NT2/D1 (cell line): ENCODE measurements around the gene FAM200A.
"Not testable (repeated sequence)": the region's sequence is repeated elsewhere in the genome, so short reads cannot be mapped to it uniquely, and the experiment has no call there.

Experiments used
- DNase-seq: peaks from one replicate; pipeline ENCODE4 v3.0.0-alpha.2; 2011; ENCODE audit warnings: low read depth, low spot score
- H3K27me3 ChIP-seq: 2 replicates; pipeline ENCODE4 v1.6.0; 2011; ENCODE audit warnings: mild to moderate bottlenecking; ENCODE audit not compliant: insufficient read length, insufficient read depth
- H3K36me3 ChIP-seq: 2 replicates; pipeline ENCODE4 v1.6.1; 2011; ENCODE audit warnings: mild to moderate bottlenecking, low read length, mixed read lengths; ENCODE audit not compliant: insufficient read depth, insufficient read length
- H3K4me1 ChIP-seq: 2 replicates; pipeline ENCODE4 v1.5.1; 2011; ENCODE audit not compliant: insufficient read depth, insufficient read length
- H3K4me3 ChIP-seq: 2 replicates; pipeline ENCODE4 v1.5.1; 2011; ENCODE audit warnings: low read depth; ENCODE audit not compliant: insufficient read length
- H3K9ac ChIP-seq: 2 replicates; pipeline ENCODE4 v1.6.0; 2011; ENCODE audit warnings: low read depth; ENCODE audit not compliant: insufficient read length
- H3K9me3 ChIP-seq: 2 replicates; pipeline ENCODE4 v1.5.1; 2011; ENCODE audit warnings: mild to moderate bottlenecking, low read length; ENCODE audit not compliant: insufficient read depth
- SUZ12 ChIP-seq: IDR thresholded peaks from 2 replicates; pipeline ENCODE4 v1.6.1; 2011; ENCODE audit not compliant: insufficient read length, insufficient read depth; ENCODE audit errors: extremely low read depth
- YY1 ChIP-seq: IDR thresholded peaks from 2 replicates; pipeline ENCODE4 v1.6.1; 2011; ENCODE audit not compliant: insufficient read length, insufficient read depth
- ZNF274 ChIP-seq: IDR thresholded peaks from 2 replicates; pipeline ENCODE4 v1.6.1; 2011; ENCODE audit warnings: mild to moderate bottlenecking, low read depth, low read length

The FAM200A gene

GRCh38 chr7:99579956-99580777 lies 28.3 kb upstream of the FAM200A start:
- H3K4me1 ChIP-seq: no peaks in the 10 kb centered on the region
- H3K36me3 ChIP-seq: no peaks in the 10 kb centered on the region
- DNase-seq: peak; percentile 49
- TF ChIP-seq YY1: no peak
- TF ChIP-seq SUZ12: no peak
- H3K27me3 ChIP-seq: no peaks in the 10 kb centered on the region
- H3K4me3 ChIP-seq: peak overlapping the region; percentile 54
- H3K9me3 ChIP-seq: no peaks in the 10 kb centered on the region
- peak overlapping the region; percentile 82 for H3K9ac ChIP-seq

- no peaks in the 10 kb centered on the region for H3K27me3 ChIP-seq
- TF ChIP-seq SUZ12 (no peak), ZNF274 (no peak), YY1 (no peak)
- H3K4me3 ChIP-seq: peak overlapping the region; percentile 54
- no peak for DNase-seq
- H3K4me1 ChIP-seq: no peaks in the 10 kb centered on the region
- H3K36me3 ChIP-seq: peaks cover 7% of the 10 kb centered on the region
- H3K9me3 ChIP-seq: no peaks in the 10 kb centered on the region
- peak overlapping the region; percentile 82 for H3K9ac ChIP-seq
Observed at GRCh38 chr7:99579281-99579955, 27.5 kb upstream of the FAM200A start.

DNA sequence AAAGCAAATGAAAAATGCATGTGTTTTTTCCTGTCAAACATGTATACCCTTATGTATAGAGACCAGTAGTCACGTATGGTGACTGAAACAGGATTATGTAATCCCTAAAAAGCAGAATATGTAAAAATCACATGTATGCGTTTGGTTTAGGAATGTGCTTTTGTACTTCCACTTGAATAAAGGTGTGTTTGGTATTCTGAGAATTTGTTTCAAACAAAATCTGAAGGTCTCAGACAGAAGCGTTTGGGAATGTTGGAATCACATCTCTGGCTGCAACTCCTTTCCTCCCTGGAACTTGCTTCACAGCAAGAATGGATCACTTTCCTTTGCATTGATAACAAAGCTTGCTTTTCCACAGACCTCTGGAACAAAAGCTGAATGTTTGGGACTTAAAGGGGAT lies 24.3 kb upstream of the FAM200A start:
- no peak for TF ChIP-seq SUZ12
- TF ChIP-seq YY1: no peak
- no peak for TF ChIP-seq ZNF274
- H3K4me3 ChIP-seq: no peak overlapping the region
- H3K9me3 ChIP-seq: no peaks in the 10 kb centered on the region
- H3K36me3 ChIP-seq: peaks cover 37% of the 10 kb centered on the region
- H3K4me1 ChIP-seq: no peaks in the 10 kb centered on the region
- no peak overlapping the region for H3K9ac ChIP-seq
- no peak for DNase-seq
- H3K27me3 ChIP-seq: no peaks in the 10 kb centered on the region

GRCh38 chr7:99573257-99573656 lies 21.3 kb upstream of the FAM200A start:
- Histone ChIP-seq H3K4me1 (no peaks in the 10 kb centered on the region), H3K36me3 (peaks cover 64% of the 10 kb centered on the region), H3K9me3 (no peaks in the 10 kb centered on the region), H3K4me3 (no peak overlapping the region), H3K9ac (no peak overlapping the region), H3K27me3 (no peaks in the 10 kb centered on the region)
- TF ChIP-seq SUZ12: no peak
- no peak for DNase-seq

DNA sequence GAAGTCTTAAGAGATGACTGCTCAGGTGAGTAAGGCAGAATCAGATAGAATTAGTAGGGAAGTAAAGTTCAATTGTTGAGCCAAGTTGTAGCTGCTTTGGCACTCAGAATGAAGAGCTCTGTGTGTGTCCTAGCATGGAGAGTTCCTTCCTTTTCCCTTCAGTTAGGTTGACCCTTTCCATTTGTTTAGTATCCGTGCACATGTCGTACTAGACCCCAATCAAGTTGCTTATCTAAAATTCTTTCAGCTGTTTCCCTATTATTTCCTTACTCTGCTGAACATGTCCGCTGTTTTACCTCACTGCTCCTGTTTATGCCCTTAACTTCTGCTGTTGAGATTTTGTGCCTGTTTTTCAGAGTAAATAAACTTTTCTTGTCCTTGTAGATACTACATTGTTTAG lies 19.9 kb upstream of the FAM200A start:
- no peaks in the 10 kb centered on the region for H3K9me3 ChIP-seq
- no peak overlapping the region for H3K4me3 ChIP-seq
- DNase-seq: no peak
- peaks cover 74% of the 10 kb centered on the region for H3K36me3 ChIP-seq
- H3K9ac ChIP-seq: no peak overlapping the region
- no peaks in the 10 kb centered on the region for H3K4me1 ChIP-seq
- TF ChIP-seq SUZ12 (no peak), ZNF274 (no peak), YY1 (no peak)
- no peaks in the 10 kb centered on the region for H3K27me3 ChIP-seq

GRCh38 chr7:99568770-99569169 lies 16.9 kb upstream of the FAM200A start:
- H3K27me3 ChIP-seq, H3K9me3 ChIP-seq, H3K4me3 ChIP-seq, H3K9ac ChIP-seq, DNase-seq, H3K4me1 ChIP-seq: not testable (repeated sequence)
- peaks cover 89% of the 10 kb centered on the region for H3K36me3 ChIP-seq

DNA sequence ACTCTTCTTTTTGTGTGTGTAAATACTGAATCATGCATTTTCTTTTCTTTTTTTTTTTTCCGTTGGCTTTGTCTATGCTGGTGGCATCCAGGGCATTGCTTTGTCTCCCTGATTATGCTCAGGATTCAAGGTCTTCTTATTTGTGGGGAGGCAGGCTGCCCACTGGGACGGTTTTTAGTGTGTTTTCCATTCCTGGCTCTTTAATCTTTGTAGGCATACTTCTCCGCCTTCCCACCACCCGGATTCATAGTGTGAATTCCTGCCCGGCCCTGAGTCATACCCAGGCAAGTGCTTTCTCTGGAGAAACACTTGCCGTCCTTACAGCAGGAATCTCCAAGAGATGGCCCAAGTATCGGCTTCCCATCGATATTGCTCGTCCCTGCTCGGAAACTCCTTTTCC lies 11.7 kb upstream of the FAM200A start:
- Histone ChIP-seq H3K36me3 (peaks cover 66% of the 10 kb centered on the region), H3K4me3 (no peak overlapping the region), H3K9ac (no peak overlapping the region), H3K27me3 (no peaks in the 10 kb centered on the region), H3K4me1 (peaks cover 2% of the 10 kb centered on the region), H3K9me3 (no peaks in the 10 kb centered on the region)
- no peak for DNase-seq
- TF ChIP-seq YY1 (no peak), SUZ12 (no peak), ZNF274 (no peak)
